Calu3 (cell line): ENCODE measurements around the gene DNAH17. TPM values are rescaled to one million over a fixed set of nuclear protein-coding genes. Genes with fewer than 3 reads are reported as not detected.

Experiments
- BruUV-seq: library from RNA; stranded (reverse); fragments of 400-500 nt; replicated peaks from 2 replicates; lab custom pipeline; 2021; lab: Mats Ljungman, UMichigan
- CTCF ChIA-PET: fragments of 300-600 bp; sonication (Branson Sonifier 250); formaldehyde crosslinking; loops from one replicate; lab custom pipeline; 2022; ENCODE audit warnings: antibody characterized with exemption; lab: Charles Lee
- DNase-seq: peaks from one replicate; pipeline ENCODE4 v3.0.0; 2022
- H3K27ac Mint-ChIP-seq: one replicate; pipeline ENCODE4 v1.8.0; 2022; ENCODE audit warnings: mixed read lengths; ENCODE audit not compliant: unreplicated experiment
- H3K27me3 Mint-ChIP-seq: one replicate; pipeline ENCODE4 v1.8.0; 2022; ENCODE audit warnings: mixed read lengths; ENCODE audit not compliant: unreplicated experiment
- H3K36me3 Mint-ChIP-seq: one replicate; pipeline ENCODE4 v1.8.0; 2022; ENCODE audit warnings: mild to moderate bottlenecking, moderate library complexity, mixed read lengths; ENCODE audit not compliant: insufficient read depth, unreplicated experiment
- H3K4me1 Mint-ChIP-seq: one replicate; pipeline ENCODE4 v1.8.0; 2022; ENCODE audit warnings: mild to moderate bottlenecking, low read depth, mixed read lengths; ENCODE audit not compliant: unreplicated experiment
- H3K4me3 Mint-ChIP-seq: one replicate; pipeline ENCODE4 v1.8.0; 2022; ENCODE audit warnings: mild to moderate bottlenecking, low read depth, moderate library complexity, mixed read lengths; ENCODE audit not compliant: unreplicated experiment
- H3K9me3 Mint-ChIP-seq: one replicate; pipeline ENCODE4 v1.8.0; 2022; ENCODE audit warnings: low read depth, mixed read lengths; ENCODE audit not compliant: unreplicated experiment
- intact Hi-C: fragments of 100-400 bp; cut with micrococcal nuclease; formaldehyde crosslinking; loops from one replicate; pipeline ENCODE4 v1.10.0; 2022; ENCODE audit not compliant: unreplicated experiment
- total RNA-seq: library from RNA; stranded (reverse); gene quantifications from 2 replicates; pipeline ENCODE4 v1.2.3, GENCODE V29; 2022
- TF ChIP-seq, protein P1 (sequence below): fragments of 200-600 bp; IDR thresholded peaks from one replicate; pipeline ENCODE4 v1.8.0; 2022; ENCODE audit warnings: antibody characterized with exemption; ENCODE audit not compliant: unreplicated experiment

Gene DNAH17
- total RNA-seq, 1 experiment from 2014 or later: 0.19 TPM

DNA sequence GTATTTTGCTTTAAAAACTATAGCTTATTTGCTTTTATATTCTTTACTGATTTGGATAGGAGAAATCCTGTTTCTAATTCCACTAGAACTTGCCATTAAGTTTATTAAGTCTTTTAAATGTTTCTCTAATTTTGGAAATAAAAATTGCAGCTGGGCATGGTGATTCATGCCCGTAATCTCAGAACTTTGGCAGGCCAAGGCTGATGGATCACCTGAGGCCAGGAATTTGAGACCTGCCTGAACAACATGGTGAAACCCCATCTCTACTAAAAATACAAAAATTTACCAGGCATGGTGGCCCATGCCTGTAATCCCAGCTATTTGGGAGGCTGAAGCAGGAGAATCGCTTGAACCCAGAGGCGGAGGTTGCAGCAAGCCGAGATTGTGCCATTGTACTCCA lies 30.7 kb downstream of the DNAH17 start:
- TF ChIP-seq, protein P1, sequence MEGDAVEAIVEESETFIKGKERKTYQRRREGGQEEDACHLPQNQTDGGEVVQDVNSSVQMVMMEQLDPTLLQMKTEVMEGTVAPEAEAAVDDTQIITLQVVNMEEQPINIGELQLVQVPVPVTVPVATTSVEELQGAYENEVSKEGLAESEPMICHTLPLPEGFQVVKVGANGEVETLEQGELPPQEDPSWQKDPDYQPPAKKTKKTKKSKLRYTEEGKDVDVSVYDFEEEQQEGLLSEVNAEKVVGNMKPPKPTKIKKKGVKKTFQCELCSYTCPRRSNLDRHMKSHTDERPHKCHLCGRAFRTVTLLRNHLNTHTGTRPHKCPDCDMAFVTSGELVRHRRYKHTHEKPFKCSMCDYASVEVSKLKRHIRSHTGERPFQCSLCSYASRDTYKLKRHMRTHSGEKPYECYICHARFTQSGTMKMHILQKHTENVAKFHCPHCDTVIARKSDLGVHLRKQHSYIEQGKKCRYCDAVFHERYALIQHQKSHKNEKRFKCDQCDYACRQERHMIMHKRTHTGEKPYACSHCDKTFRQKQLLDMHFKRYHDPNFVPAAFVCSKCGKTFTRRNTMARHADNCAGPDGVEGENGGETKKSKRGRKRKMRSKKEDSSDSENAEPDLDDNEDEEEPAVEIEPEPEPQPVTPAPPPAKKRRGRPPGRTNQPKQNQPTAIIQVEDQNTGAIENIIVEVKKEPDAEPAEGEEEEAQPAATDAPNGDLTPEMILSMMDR: no peak
- no TSS peak for BruUV-seq
- peaks cover 16% of the 10 kb centered on the region for H3K36me3 Mint-ChIP-seq
- H3K4me1 Mint-ChIP-seq: peaks cover 6% of the 10 kb centered on the region
- H3K27ac Mint-ChIP-seq: no peak overlapping the region
- intact Hi-C loops: no loop called here
- H3K9me3 Mint-ChIP-seq: peaks cover 6% of the 10 kb centered on the region
- CTCF ChIA-PET: interaction anchor here (0.6 kb wide), 2 partner anchors 13 to 1706 kb away, joined by 3 read pairs; no protein-coding TSS in a partner anchor
- no peak overlapping the region for H3K4me3 Mint-ChIP-seq
- no peak for DNase-seq
- H3K27me3 Mint-ChIP-seq: peaks cover 24% of the 10 kb centered on the region

DNA sequence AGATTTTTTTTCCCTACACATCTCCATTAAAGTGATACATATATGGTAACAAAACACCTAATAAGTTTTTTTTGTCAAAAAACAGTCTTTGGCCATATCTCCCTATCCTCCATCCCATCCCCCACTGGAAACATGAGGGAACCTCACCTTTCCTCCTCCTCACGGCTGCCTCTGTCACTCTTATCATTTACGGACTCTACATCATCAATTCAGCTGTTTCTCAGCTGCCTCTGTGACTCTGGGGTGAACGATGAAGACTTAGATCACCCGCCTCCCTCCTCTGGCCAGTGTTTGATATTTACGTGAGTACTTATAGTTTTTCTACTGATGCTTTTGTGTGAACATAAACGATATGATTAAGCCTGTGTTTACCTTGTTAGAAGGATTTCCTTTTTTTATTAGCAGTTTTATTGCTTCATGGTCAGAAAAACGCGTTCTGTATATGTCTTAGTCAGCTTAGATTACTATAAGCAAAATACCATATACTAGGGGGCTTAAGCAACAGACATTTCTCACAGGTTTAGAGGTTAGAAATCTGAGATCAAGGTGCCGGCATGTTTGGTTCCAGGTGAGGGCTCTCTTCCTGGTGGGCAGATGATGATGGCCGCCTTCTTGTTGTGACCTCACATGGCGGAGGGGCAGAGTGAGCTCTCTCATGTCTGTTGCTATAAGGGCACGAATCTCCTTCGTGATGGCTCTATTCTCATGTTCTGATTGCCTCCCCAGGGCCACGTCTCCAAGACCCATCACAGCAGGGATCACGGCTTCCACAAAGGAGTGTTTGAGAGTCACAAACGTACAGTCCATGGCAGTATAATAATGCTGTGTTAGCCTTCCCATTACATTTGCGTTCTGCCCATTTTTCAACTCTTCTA lies 32.1 kb downstream of the DNAH17 start:
- DNase-seq: no peak
- no peak overlapping the region for H3K27ac Mint-ChIP-seq
- no peak overlapping the region for H3K4me3 Mint-ChIP-seq
- CTCF ChIA-PET: interaction anchor here (0.6 to 0.7 kb wide), 3 partner anchors 32 to 1805 kb away, joined by 3 to 5 read pairs (median 4); no protein-coding TSS in a partner anchor
- H3K4me1 Mint-ChIP-seq: peaks cover 10% of the 10 kb centered on the region
- peaks cover 3% of the 10 kb centered on the region for H3K9me3 Mint-ChIP-seq
- BruUV-seq: no TSS peak
- H3K36me3 Mint-ChIP-seq: peaks cover 11% of the 10 kb centered on the region
- intact Hi-C loops: no loop called here
- TF ChIP-seq, protein P1: no peak
- H3K27me3 Mint-ChIP-seq: peaks cover 14% of the 10 kb centered on the region

DNA sequence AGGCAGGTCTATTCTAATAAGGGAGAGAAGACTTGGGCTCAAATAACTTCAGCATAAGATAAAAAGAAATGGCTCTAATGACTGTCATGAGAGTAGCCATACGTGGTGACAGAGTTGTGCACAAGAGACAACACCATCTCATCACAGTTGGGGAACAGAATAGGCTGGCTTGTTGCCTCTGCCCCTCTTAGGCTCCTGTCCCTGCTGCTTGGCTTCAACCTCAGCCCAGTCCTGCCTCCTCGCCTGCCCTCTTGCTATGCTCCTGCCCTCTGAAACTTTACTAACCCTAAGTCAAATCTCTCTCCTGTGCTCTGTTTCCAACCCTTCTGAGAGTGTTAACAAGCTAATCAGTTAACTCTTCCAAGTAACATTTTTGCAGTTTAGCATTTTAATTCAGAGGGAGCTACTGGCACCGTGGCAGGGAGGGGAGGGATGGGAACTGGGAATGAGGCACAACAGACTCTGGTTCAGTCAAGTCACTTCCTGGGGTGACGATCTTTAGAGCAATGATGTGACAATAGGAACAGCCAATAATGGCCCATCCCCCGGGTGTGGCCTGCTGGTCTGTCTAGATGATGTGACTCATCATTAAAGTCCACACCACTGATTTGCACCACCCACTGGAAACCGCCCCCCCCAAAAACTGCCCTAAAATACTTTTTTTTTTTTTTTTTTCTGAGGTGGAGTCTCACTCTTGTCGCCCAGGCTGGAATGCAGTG lies 35.5 kb downstream of the DNAH17 start:
- intact Hi-C loops: no loop called here

DNA sequence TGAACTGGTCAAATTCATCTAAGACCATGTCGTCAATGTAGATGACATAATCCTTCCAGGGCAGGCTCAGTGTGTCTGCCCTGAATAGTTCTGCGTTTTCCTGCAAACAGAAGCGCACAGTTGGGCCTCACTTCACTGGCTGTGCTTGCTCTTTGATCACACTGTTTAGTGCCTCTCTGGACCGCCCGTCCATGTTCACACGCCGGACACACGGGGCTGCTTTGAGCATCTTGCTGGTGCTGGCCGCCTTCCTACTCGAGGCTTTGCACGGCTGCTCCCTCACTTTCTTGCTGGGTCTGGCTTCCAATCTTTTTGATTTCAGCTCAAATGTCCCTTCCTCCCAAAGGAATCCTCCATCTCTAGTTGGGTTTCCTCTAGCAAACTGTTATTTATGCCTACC lies 37.4 kb downstream of the DNAH17 start:
- Mint-ChIP-seq H3K4me3 (no peak overlapping the region), H3K36me3 (peaks cover 10% of the 10 kb centered on the region), H3K27me3 (no peaks in the 10 kb centered on the region), H3K9me3 (peaks cover 2% of the 10 kb centered on the region), H3K27ac (no peak overlapping the region), H3K4me1 (peaks cover 42% of the 10 kb centered on the region)
- CTCF ChIA-PET: no interaction called here
- TF ChIP-seq, protein P1: no peak
- no peak for DNase-seq
- intact Hi-C loops: no loop called here
- BruUV-seq: no TSS peak

More for the DNA sequence above, 35.5 kb downstream of the DNAH17 start:
- no peaks in the 10 kb centered on the region for H3K9me3 Mint-ChIP-seq
- H3K4me3 Mint-ChIP-seq: no peak overlapping the region
- H3K4me1 Mint-ChIP-seq: peaks cover 23% of the 10 kb centered on the region
- peaks cover 7% of the 10 kb centered on the region for H3K36me3 Mint-ChIP-seq
- TF ChIP-seq, protein P1: no peak
- CTCF ChIA-PET: interaction anchor here (0.7 kb wide), 4 partner anchors 9 to 409 kb away, joined by 3 to 8 read pairs (median 4); no protein-coding TSS in a partner anchor
- DNase-seq: peak; percentile 52
- H3K27me3 Mint-ChIP-seq: no peaks in the 10 kb centered on the region
- no TSS peak for BruUV-seq
- H3K27ac Mint-ChIP-seq: peak overlapping the region; percentile 51
